GM10266 (cell line): Measurements from ENCODE around the gene COLQ.
"Not testable (repeated sequence)": the region's sequence is repeated elsewhere in the genome, so short reads cannot be mapped to it uniquely, and the experiment has no call there.

ENCODE experiments used
- DNase-seq: peaks from one replicate; pipeline ENCODE4 v3.0.0; 2012; ENCODE audit errors: extremely low spot score
- CTCF ChIP-seq: IDR thresholded peaks from 2 replicates; pipeline ENCODE4 v1.5.1; 2012; ENCODE audit warnings: mild to moderate bottlenecking, low read depth; ENCODE audit not compliant: control insufficient read depth, insufficient read depth; ENCODE audit errors: missing control alignments

Gene COLQ

GRCh38 chr3:15465876-15466585 lies 55.5 kb downstream of the COLQ start:
- no peak for DNase-seq
- no peak for TF ChIP-seq CTCF

GRCh38 chr3:15462451-15462850 lies 59.1 kb downstream of the COLQ start:
- TF ChIP-seq CTCF = no peak
- no peak for DNase-seq

- DNase-seq = no peak
- no peak for TF ChIP-seq CTCF
Observed at GRCh38 chr3:15460891-15461531, 60.5 kb downstream of the COLQ start.

- no peak for DNase-seq
- no peak for TF ChIP-seq CTCF
Observed at GRCh38 chr3:15458212-15458780, 63.2 kb downstream of the COLQ start.

- not testable (repeated sequence) for DNase-seq
Observed at GRCh38 chr3:15456915-15457314, 64.6 kb downstream of the COLQ start.

GRCh38 chr3:15456321-15456720 lies 65.2 kb downstream of the COLQ start:
- DNase-seq = no peak
- no peak for TF ChIP-seq CTCF

- TF ChIP-seq CTCF = no peak
- no peak for DNase-seq
Observed at GRCh38 chr3:15455756-15456155, 65.8 kb downstream of the COLQ start.
